Left lung (tissue), 10 donors: Measurements from ENCODE around the gene VPS37B. TPM values are rescaled to one million over a fixed set of nuclear protein-coding genes. Genes with fewer than 3 reads are reported as not detected.

Experiments
- ATAC-seq: fragments of 200-7000 bp; cut with Tn5 transposase; one replicate; pipeline ENCODE4 v1.9.1; 2020; ENCODE audit warnings: moderate library complexity
- DNase-seq, 4 donors: peaks; one replicate each; pipeline ENCODE4 v3.0.0-alpha.2; 2013 to 2020
- H3K27ac ChIP-seq, 2 donors: fragments of 200-600 bp; sonication (generic) in 1 of 2; one replicate each; pipeline versions ENCODE4 v1.5.0 to v1.8.0; 2020 to 2021
- H3K27me3 ChIP-seq, 2 donors: fragments of 200-600 bp; sonication (generic) in 1 of 2; one replicate each; pipeline versions ENCODE4 v1.5.0 to v1.8.0; 2020 to 2021
- H3K36me3 ChIP-seq, 2 donors: fragments of 200-600 bp; sonication (generic) in 1 of 2; one replicate each; pipeline versions ENCODE4 v1.5.0 to v1.8.0; 2020 to 2021
- H3K4me1 ChIP-seq, 2 donors: fragments of 200-600 bp; one replicate each; pipeline ENCODE4 v1.8.0; 2021
- H3K4me3 ChIP-seq, 2 donors: fragments of 200-600 bp; sonication (generic) in 1 of 2; one replicate each; pipeline versions ENCODE4 v1.5.0 to v1.8.0; 2020 to 2021; ENCODE audit warnings: mild to moderate bottlenecking in 1 of 2
- H3K9me3 ChIP-seq, 2 donors: fragments of 200-600 bp; sonication (generic) in 1 of 2; one replicate each; pipeline versions ENCODE4 v1.5.0 to v1.8.0; 2020 to 2021
- intact Hi-C, 2 donors: fragments of 100-400 bp; cut with DNase I; formaldehyde crosslinking; loops; one replicate each; pipeline versions ENCODE4 v1.11.2 to v1.14.2; 2022
- polyA plus RNA-seq, 6 donors: library from polyadenylated mRNA; unstranded; fragments of 120-200 nt; gene quantifications; one replicate each; pipeline ENCODE4 v1.2.1, GENCODE V29; 2013; ENCODE audit not compliant: insufficient read length in 6 of 6
- total RNA-seq, 2 donors: library from RNA; stranded (reverse); fragmentation: NEBNext Ultra II Directional; extraction: Animal tissue kit (Norgen Biotek cat#: 25700); gene quantifications; one replicate each; pipeline ENCODE4 v1.2.1, GENCODE V29; 2021
- TF ChIP-seq, protein P1 (sequence below), 2 donors: fragments of 200-600 bp; sonication (generic) in 1 of 2; IDR thresholded peaks; one replicate each; pipeline versions ENCODE4 v1.5.0 to v1.8.0; 2021; ENCODE audit warnings: antibody characterized with exemption in 2 of 2
- donor health status: DM: no; HTN: yes; CAD: no.
- donor health status: DM: no; HTN: no; CAD: no.

The VPS37B gene
- total and polyA plus RNA-seq, 8 donors: 23.2 to 35.8 (median 29.7) TPM

DNA sequence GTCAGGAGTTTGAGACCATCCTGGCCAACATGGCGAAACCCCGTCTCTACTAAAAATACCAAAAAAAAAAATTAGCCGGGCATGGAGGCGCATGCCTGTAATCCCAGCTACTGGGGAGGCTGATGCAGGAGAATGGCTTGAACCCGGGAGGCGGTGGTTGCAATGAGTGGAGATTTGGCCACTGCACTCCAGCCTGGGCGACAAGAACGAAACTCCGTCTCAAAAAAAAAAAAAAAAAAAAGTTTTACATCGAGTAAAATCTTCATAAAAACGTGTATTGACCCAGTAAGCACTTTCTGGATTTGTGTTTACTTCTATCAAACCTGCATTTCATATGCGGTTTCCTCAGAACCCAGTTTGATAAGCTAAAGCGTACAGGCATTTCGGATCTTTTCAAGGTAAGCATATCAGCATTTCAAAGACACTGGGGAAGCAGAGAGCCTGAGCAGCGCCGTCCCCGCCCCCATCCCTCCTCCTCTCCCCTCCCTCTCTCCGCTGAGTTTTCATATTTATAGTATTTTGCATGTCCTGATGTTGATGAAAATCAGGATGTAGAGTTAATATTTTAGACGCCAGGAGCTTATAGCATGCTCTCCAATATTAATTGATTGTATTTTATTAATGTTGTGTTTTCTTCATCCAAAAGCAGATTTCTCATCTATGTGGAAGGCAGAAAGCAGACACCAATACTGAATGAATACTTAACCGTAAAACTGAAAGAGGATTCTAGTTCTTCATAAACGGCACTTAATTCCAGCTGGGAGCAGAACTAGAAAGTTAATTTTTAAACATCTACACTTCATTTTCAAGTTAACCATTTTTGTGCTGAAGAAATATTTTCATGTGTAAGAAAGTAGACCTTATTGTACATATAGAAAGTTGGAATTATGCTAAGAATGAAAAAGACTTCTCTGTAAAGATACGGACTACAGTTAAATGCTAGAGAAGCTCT, 69.9 kb downstream of the VPS37B start:
- TF ChIP-seq, protein P1, sequence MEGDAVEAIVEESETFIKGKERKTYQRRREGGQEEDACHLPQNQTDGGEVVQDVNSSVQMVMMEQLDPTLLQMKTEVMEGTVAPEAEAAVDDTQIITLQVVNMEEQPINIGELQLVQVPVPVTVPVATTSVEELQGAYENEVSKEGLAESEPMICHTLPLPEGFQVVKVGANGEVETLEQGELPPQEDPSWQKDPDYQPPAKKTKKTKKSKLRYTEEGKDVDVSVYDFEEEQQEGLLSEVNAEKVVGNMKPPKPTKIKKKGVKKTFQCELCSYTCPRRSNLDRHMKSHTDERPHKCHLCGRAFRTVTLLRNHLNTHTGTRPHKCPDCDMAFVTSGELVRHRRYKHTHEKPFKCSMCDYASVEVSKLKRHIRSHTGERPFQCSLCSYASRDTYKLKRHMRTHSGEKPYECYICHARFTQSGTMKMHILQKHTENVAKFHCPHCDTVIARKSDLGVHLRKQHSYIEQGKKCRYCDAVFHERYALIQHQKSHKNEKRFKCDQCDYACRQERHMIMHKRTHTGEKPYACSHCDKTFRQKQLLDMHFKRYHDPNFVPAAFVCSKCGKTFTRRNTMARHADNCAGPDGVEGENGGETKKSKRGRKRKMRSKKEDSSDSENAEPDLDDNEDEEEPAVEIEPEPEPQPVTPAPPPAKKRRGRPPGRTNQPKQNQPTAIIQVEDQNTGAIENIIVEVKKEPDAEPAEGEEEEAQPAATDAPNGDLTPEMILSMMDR (IDR thresholded peaks at IDR 0.05): no peak
- Histone ChIP-seq H3K4me3 (peak overlapping the region; percentile 6 to 17), H3K27ac (no peak overlapping the region), H3K4me1 (peaks cover 0 to 5% of the 10 kb centered on the region in 2 donors), H3K27me3 (peaks cover 0 to 10% of the 10 kb centered on the region in 2 donors), H3K9me3 (no peaks in the 10 kb centered on the region), H3K36me3 (no peaks in the 10 kb centered on the region)
- ATAC-seq: peak; percentile 76
- intact Hi-C loops: no loop called here
- peak in 2 of 4 donors; percentile 34 to 36 for DNase-seq

DNA sequence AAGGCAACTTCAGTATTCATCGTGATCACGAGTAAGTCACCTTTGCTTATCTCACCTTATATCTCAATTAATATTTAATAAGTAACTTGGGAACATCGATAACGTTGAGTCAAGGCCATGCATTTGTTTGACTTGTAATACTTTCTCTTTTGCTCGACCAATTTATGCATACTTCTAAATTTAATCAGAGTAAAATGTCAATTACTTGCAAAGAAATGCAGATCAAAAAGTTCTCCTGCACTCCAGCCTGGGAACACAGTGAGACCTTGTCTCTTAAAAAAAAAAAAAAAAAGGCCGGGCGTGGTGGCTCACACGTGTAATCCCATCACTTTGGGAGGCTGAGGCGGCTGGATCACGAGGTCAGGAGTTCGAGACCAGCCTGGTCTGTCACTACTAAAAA, 72.5 kb downstream of the VPS37B start:
- intact Hi-C loops: no loop called here
- peaks cover 0 to 10% of the 10 kb centered on the region in 2 donors for H3K27me3 ChIP-seq
- H3K4me1 ChIP-seq: peaks cover 0 to 5% of the 10 kb centered on the region in 2 donors
- no peak overlapping the region for H3K27ac ChIP-seq
- H3K4me3 ChIP-seq: no peak overlapping the region
- TF ChIP-seq, protein P1 (IDR thresholded peaks at IDR 0.05): no peak
- no peak for ATAC-seq
- DNase-seq: peak in 1 of 4 donors; percentile 4
- H3K9me3 ChIP-seq: no peaks in the 10 kb centered on the region
- no peaks in the 10 kb centered on the region for H3K36me3 ChIP-seq

DNA sequence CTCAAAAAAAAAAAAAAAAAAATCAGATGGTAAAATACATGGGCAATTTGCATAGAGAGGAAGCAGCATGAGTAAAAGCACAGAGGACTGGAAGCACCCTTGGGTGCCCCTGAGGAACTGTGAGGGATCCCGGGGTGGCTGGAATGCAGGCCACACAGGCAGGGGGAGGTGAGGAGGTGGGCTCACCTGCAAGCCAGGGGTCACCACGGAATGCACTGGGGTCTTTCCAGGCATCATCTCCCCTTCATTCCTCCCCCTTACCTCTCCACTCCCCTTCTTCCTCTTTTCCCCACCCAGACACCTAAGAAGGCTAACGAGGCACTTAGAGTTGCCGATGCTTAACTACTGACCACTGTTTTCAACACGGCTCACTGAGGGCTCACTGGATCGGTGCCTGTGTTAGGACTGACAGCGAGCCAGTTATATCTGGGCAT, 75.1 kb downstream of the VPS37B start:
- Histone ChIP-seq H3K27ac (no peak overlapping the region), H3K4me1 (no peaks in the 10 kb centered on the region), H3K27me3 (no peaks in the 10 kb centered on the region), H3K4me3 (no peak overlapping the region), H3K9me3 (no peaks in the 10 kb centered on the region), H3K36me3 (no peaks in the 10 kb centered on the region)
- intact Hi-C loops: no loop called here
- TF ChIP-seq, protein P1 (IDR thresholded peaks at IDR 0.05): no peak
- ATAC-seq (no peak), DNase-seq (peak in 1 of 4 donors; percentile 12)

DNA sequence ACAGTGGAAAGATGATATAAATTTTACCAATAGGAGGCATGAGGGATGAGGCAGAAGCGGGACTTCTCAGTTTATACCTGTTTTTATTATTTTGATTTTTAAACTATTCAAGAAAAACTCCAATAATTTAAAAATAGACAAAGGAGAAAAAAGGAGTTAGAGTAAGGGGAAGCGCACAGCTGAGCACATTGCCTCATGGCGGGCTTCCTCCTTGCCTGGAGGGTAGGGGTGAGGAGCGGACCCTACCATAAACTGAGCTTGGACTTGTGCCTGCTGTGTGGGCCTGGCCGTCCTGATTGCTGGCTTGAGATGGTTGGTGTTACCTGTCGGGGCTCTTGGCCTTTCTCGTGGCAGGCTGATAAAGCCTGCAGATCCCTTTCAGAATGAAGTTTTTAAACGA, 75.8 kb downstream of the VPS37B start:
- Histone ChIP-seq H3K4me1 (no peaks in the 10 kb centered on the region), H3K27me3 (no peaks in the 10 kb centered on the region), H3K27ac (no peak overlapping the region), H3K4me3 (no peak overlapping the region), H3K9me3 (no peaks in the 10 kb centered on the region), H3K36me3 (no peaks in the 10 kb centered on the region)
- TF ChIP-seq, protein P1 (IDR thresholded peaks at IDR 0.05): no peak
- DNase-seq (peak in 1 of 4 donors; percentile 14), ATAC-seq (no peak)
- intact Hi-C loops: no loop called here

DNA sequence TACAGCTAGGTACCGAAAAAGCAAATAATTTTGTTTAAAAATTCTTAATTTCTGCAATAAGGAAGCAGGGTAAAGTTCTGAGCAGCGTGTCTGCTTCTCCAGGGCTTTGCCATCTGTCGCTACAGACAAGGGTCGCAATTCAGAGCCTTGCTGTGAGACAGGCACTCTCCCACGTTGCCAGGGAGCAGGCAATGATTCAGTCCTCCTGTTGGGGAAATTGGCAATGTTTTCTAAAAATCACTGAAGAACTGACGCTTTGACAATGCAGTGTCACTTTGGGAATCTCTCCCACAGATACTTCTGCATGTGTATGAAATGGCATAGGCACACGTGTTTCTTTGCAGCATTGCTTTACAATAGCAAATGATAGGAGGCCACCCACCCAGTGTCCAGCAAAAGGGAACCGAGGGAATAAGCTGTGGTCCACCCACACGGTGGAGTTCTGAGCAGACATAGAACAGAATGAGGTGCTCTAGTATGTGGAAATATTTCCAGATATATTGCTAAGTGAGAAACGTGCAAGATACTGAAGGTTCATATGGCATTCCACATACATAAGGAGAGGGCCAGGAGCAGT, 76.6 kb downstream of the VPS37B start:
- ATAC-seq: no peak
- Histone ChIP-seq H3K9me3 (no peaks in the 10 kb centered on the region), H3K4me3 (no peak overlapping the region), H3K4me1 (no peaks in the 10 kb centered on the region), H3K27me3 (no peaks in the 10 kb centered on the region), H3K27ac (no peak overlapping the region), H3K36me3 (no peaks in the 10 kb centered on the region)
- TF ChIP-seq, protein P1 (IDR thresholded peaks at IDR 0.05): no peak
- no peak for DNase-seq
- intact Hi-C loops: no loop called here
